Breast epithelium (tissue), 4 donors: ENCODE data around the gene FAAP20. TPM values are rescaled to one million over a fixed set of nuclear protein-coding genes. Genes with fewer than 3 reads are reported as not detected.
"Not testable (repeated sequence)": the region's sequence is repeated elsewhere in the genome, so short reads cannot be mapped to it uniquely, and the experiment has no call there.

ENCODE experiments used
- DNase-seq, 2 donors: peaks; one replicate each; pipeline ENCODE4 v3.0.0-alpha.2; 2019; ENCODE audit warnings: low spot score in 2 of 2
- H3K27ac ChIP-seq, 2 donors: fragments of 200-600 bp; sonication (generic) in 1 of 2; one replicate each; pipeline ENCODE4 v1.5.1; 2016 to 2019; ENCODE audit warnings: mild to moderate bottlenecking in 1 of 2
- H3K27me3 ChIP-seq, 2 donors: fragments of 200-600 bp; sonication (generic) in 1 of 2; one replicate each; pipeline versions ENCODE4 v1.5.1 to v1.6.0; 2017 to 2019; ENCODE audit warnings: control low read depth in 1 of 2, mild to moderate bottlenecking in 1 of 2
- H3K36me3 ChIP-seq: fragments of 200-600 bp; one replicate; pipeline ENCODE4 v1.5.1; 2019
- H3K4me1 ChIP-seq, 2 donors: fragments of 200-600 bp; sonication (generic); one replicate each; pipeline ENCODE4 v1.5.1; 2016 to 2019; ENCODE audit warnings: control low read depth in 1 of 2
- H3K4me3 ChIP-seq, 3 donors: fragments of 200-600 bp; sonication (generic); 1 replicate in 2 of 3; 2 replicates in 1 of 3; pipeline ENCODE4 v1.5.1; 2016 to 2019; ENCODE audit warnings: mild to moderate bottlenecking in 3 of 3, moderate library complexity in 2 of 3
- H3K9me3 ChIP-seq, 2 donors: fragments of 200-600 bp; sonication (generic) in 1 of 2; one replicate each; pipeline ENCODE4 v1.5.1; 2016 to 2019; ENCODE audit warnings: control low read depth in 1 of 2
- CTCF ChIP-seq, 3 donors: fragments of 450-650 bp; IDR thresholded peaks; one replicate each; pipeline ENCODE4 v1.5.1; 2016 to 2017; ENCODE audit warnings: antibody characterized with exemption in 3 of 3, mild to moderate bottlenecking in 3 of 3, moderate library complexity in 3 of 3
- POLR2A ChIP-seq: fragments of 450-650 bp; IDR thresholded peaks from one replicate; pipeline ENCODE4 v1.6.1; 2016; ENCODE audit warnings: antibody characterized with exemption, mild to moderate bottlenecking, moderate library complexity
- POLR2AphosphoS5 ChIP-seq, 3 donors: sonication (generic); formaldehyde crosslinking; IDR thresholded peaks; one replicate each; pipeline ENCODE4 v1.6.1; 2017; ENCODE audit warnings: antibody characterized with exemption in 3 of 3
- intact Hi-C: fragments of 100-400 bp; cut with DNase I; formaldehyde crosslinking; loops from one replicate; pipeline ENCODE4 v1.15.1; 2023; ENCODE audit warnings: low total_unique reads
- total RNA-seq, 3 donors: library from RNA; depleted of rRNA; stranded (reverse); fragments of >200 nt; gene quantifications; one replicate each; pipeline ENCODE4 v1.1.0, GENCODE V29; 2016

FAAP20 gene
- total RNA-seq, 3 donors from 2014 or later: 28.6 to 33.1 (median 29.9) TPM

- no peak for DNase-seq
- TF ChIP-seq CTCF (IDR thresholded peaks at IDR 0.05) (no peak), POLR2AphosphoS5 (IDR thresholded peaks at IDR 0.05) (no peak), POLR2A (no peak)
- intact Hi-C loops: no loop called here
These were observed 43.3 kb downstream of the FAAP20 start for GRCh38 chr1:2151252-2151651.

DNA sequence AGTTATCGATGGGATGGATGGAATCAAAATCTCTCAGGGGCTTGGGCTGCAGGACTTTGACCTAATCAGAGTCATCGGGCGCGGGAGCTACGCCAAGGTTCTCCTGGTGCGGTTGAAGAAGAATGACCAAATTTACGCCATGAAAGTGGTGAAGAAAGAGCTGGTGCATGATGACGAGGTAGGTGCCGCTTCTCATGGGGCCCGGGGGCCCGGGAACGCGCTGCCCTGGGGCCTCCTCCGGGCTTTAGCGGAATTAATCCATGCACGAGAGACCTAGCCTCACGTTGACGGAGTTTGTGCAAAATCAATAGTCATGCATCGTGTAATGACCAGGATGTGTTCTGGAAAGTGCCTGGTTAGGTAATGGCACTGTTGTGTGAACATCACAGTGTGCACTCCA lies 43.8 kb downstream of the FAAP20 start:
- no peak overlapping the region for H3K27ac ChIP-seq
- H3K9me3 ChIP-seq: no peaks in the 10 kb centered on the region
- no peak overlapping the region for H3K4me3 ChIP-seq
- no peaks in the 10 kb centered on the region for H3K27me3 ChIP-seq
- H3K36me3 ChIP-seq: no peaks in the 10 kb centered on the region
- intact Hi-C loops: no loop called here
- DNase-seq: no peak
- H3K4me1 ChIP-seq: no peaks in the 10 kb centered on the region
- TF ChIP-seq POLR2A (no peak), POLR2AphosphoS5 (IDR thresholded peaks at IDR 0.05) (no peak), CTCF (IDR thresholded peaks at IDR 0.05) (no peak)

More at GRCh38 chr1:2151252-2151651, 43.3 kb downstream of the FAAP20 start:
- no peak overlapping the region for H3K27ac ChIP-seq
- no peaks in the 10 kb centered on the region for H3K27me3 ChIP-seq
- H3K9me3 ChIP-seq: no peaks in the 10 kb centered on the region
- no peaks in the 10 kb centered on the region for H3K4me1 ChIP-seq
- no peak overlapping the region for H3K4me3 ChIP-seq
- H3K36me3 ChIP-seq: no peaks in the 10 kb centered on the region

GRCh38 chr1:2148691-2149090 lies 45.9 kb downstream of the FAAP20 start:
- Histone ChIP-seq H3K27me3 (no peaks in the 10 kb centered on the region), H3K27ac (no peak overlapping the region), H3K4me1 (no peaks in the 10 kb centered on the region), H3K9me3 (no peaks in the 10 kb centered on the region), H3K4me3 (no peak overlapping the region), H3K36me3 (no peaks in the 10 kb centered on the region)
- TF ChIP-seq POLR2A (no peak), POLR2AphosphoS5 (IDR thresholded peaks at IDR 0.05) (no peak), CTCF (IDR thresholded peaks at IDR 0.05) (no peak)
- DNase-seq: no peak
- intact Hi-C loops: no loop called here

DNA sequence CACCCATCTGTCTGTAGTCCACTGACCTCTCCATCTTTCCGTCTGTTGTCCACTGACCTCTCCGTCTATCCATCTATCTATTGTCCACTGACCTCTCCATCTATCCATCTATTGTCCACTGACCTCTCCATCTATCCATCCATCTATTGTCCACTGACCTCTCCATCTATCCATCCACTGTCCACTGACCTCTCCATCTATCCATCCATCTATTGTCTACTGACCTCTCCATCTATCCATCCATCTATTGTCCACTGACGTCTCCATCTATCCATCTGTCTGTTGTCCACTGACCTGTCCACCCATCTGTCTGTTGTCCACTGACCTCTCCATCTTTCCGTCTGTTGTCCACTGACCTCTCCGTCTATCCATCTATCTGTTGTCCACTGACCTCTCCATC lies 46.7 kb downstream of the FAAP20 start:
- intact Hi-C loops, H3K27ac ChIP-seq, H3K4me3 ChIP-seq, DNase-seq, H3K36me3 ChIP-seq, H3K27me3 ChIP-seq, H3K9me3 ChIP-seq, H3K4me1 ChIP-seq: not testable (repeated sequence)

- Histone ChIP-seq H3K36me3 (no peaks in the 10 kb centered on the region), H3K27ac (no peak overlapping the region), H3K27me3 (no peaks in the 10 kb centered on the region), H3K9me3 (no peaks in the 10 kb centered on the region), H3K4me3 (no peak overlapping the region), H3K4me1 (no peaks in the 10 kb centered on the region)
- no peak for DNase-seq
- intact Hi-C loops: no loop called here
- TF ChIP-seq CTCF (IDR thresholded peaks at IDR 0.05) (no peak), POLR2A (no peak)
These were observed 47.6 kb downstream of the FAAP20 start for GRCh38 chr1:2146836-2147517.
